Jurkat, Clone E6-1 (cell line): ENCODE data around the gene UBE2E1.
"Not testable (repeated sequence)": the region's sequence is repeated elsewhere in the genome, so short reads cannot be mapped to it uniquely, and the experiment has no call there.

ENCODE experiments used
- DNase-seq: peaks from one replicate; pipeline ENCODE4 v3.0.0-alpha.2; 2011; ENCODE audit warnings: low read depth, low spot score
- H3K4me3 ChIP-seq: 2 replicates; pipeline ENCODE4 v1.5.1; 2011; ENCODE audit warnings: mild to moderate bottlenecking, low read length, control low read depth, moderate library complexity

Gene UBE2E1

DNA sequence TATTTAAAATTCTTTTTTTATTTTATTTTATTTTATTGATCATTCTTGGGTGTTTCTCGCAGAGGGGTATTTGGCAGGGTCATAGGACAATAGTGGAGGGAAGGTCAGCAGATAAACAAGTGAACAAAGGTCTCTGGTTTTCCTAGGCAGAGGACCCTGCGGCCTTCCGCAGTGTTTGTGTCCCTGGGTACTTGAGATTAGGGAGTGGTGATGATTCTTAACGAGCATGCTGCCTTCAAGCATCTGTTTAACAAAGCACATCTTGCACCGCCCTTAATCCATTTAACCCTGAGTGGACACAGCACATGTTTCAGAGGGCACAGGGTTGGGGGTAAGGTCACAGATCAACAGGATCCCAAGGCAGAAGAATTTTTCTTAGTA, 64.9 kb downstream of the UBE2E1 start:
- H3K4me3 ChIP-seq, DNase-seq: not testable (repeated sequence)

DNA sequence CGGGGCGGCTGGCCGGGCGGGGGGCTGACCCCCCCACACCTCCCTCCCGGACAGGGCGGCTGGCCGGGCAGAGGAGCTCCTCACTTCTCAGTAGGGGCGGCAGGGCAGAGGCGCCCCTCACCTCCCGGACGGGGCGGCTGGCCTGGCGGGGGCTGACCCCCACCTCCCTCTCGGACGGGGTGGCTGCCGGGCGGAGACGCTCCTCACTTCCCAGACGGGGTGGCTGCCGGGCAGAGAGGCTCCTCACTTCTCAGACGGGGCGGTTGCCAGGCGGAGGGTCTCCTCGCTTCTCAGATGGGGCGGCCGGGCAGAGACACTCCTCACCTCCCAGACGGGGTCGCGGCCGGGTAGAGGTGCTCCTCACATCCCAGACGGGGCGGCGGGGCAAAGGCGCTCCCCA, 65.6 kb downstream of the UBE2E1 start:
- DNase-seq, H3K4me3 ChIP-seq: not testable (repeated sequence)

DNA sequence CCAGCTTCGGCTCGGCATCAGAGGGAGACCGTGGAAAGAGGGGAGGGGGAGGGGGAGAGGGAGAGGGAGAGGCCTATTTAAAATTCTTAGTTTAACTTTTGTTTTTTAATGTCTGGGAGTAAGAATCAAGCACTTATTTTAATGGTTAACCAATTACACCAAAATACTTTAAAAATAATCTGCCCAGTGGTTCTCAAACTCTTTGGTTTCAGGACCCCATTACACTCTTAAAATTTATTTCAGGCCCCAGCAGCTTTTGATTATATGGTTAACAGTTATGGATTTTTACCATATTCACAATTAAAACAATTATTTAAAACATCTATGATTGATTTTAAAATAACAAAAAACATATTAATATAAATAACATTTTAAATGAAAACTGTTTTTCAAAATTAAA, 66.6 kb downstream of the UBE2E1 start:
- no peak overlapping the region for H3K4me3 ChIP-seq
- no peak for DNase-seq

GRCh38 chr3:23873941-23874340, 68.2 kb downstream of the UBE2E1 start:
- H3K4me3 ChIP-seq: no peak overlapping the region
- DNase-seq: no peak

DNA sequence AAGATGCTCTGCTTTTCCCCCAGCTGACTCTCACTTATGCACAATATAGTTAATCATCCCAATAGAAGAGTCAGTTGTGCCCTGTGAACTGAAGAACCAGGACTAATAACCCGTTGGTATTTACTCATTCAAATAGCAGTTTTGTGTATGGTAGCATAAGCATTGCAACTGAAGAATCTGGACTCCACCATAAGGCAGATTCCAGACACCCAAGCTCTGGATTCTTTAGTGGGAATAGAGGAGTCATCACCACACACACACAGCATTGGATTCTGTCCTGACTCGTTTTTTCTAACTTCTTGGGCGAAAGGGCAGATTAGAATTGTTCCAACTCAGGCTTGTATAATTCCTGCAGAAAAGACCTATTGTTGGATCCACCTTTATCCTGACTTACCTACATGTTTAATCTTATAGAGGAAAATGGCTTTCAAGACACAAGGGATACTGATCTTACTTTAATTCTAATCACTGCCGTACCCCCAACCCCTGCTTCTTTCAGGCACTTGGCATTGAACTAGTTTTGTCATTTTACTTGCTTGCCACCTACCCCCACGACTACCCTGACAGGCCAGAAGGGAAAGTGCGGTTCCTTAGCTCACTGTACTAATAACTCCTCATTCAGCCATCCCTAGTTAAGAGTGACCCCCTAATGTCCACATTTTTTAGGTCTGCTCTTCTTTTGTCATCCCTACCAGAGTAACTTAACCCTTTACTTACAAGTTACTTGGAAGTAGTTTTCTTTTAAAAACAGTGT, 68.8 kb downstream of the UBE2E1 start:
- DNase-seq: no peak
- H3K4me3 ChIP-seq: no peak overlapping the region

DNA sequence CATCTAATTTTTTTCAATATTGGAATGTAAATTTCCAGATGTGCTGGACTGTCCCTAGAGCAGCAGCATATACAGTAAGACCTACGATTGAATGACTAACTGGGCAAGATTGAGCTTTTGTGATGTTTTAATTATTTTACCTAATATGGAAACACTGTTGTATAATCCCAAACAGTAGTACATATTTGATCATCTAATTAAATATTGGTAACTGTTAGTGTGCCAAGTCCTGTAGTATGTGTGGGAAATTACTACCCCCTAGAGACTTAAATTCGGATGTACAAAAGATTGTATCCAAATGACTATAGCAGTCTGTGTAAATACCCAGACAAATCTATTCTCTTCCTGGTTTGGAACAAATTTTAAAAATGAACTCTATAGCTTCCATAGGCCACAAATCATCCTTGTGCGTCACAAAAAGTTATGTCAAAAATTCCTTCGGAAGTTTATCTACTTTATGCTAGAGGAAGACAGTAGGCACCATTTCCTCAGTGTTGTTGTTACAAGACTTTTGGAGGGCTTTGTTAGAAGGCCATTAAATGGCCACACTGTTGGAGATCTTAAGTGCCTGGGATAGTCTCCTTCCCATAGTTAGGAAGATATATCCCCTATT, 69.5 kb downstream of the UBE2E1 start:
- H3K4me3 ChIP-seq: no peak overlapping the region
- no peak for DNase-seq

DNA sequence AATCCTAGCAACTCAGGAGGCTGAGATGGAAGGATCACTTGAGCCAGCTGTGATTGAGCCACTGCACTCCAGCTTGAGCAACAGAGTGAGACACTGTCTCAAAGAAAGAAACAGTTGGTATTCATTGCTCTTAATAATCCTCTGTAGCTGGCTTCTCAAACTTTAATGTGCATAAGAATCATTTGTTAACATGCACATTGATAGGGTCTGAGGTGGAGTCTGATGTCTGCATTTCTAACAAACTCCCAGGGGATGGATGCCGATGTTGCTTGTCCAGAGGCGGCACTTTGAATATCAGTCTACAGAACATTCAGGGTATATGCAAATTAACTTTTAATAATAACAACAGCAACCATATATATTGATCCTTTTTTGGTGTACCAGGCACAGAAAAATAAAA, 71.2 kb downstream of the UBE2E1 start:
- no peak for DNase-seq
- no peak overlapping the region for H3K4me3 ChIP-seq

DNA sequence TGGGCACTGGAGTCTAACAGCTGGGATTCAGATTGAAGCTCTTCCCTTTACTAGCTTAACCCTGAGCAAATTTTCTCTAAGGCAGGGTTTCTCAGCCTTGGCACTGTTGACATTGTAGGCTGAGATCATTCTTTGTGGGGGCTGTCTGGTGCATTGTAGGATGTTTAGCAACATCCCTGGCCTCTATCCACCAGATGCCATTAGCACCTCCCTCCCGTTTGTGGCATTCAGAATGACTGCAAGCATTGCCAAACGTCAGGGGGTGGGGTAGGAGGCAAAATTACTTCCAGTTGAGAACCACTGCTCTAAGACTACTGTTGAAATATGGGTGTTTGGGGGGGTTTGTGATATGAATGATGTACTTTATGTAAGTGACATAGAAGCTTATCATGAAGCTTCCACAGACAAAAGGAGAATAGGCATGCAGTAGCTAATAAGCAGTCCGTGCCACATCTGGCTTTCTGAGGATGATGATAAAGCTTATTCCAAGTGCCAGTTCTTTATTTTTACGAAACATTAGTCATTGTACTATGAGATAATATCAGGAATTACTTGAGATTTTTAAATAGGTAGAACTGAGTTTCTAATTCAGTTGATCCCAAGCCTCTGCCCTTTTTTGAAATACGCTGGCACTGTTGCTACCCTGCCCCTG, 71.7 kb downstream of the UBE2E1 start:
- DNase-seq: no peak
- no peak overlapping the region for H3K4me3 ChIP-seq

- no peak for DNase-seq
- no peak overlapping the region for H3K4me3 ChIP-seq
Measured at GRCh38 chr3:23879485-23879884, 73.7 kb downstream of the UBE2E1 start.

DNA sequence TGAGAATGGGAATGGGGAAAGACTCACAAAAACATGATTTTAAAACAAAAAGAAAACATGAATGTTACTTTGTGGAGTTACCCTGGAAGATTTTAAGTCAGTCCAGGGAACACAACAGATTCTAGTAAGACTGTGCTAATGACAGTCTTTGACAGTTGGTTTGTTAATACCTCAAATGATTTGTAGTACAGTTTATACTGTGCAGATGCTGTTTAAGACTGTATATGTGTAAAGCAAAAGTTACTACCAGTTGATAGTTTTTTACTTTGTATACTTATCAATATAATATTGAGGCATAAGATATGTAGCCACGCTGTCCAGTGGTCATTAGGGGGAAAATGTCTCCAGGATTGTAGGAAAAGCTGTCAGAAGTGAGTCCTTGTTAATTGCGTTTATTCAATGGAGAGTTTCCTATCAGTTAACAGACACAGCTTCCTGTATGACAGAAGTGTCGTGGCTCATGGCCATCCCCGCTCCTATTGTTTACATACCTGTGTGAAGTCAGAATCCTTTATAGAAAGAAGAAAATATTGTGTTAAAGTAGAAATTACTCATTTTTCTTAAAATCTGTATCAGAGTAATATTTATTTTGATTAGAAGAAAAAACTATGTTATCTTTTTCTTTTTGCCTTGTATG, 75.1 kb downstream of the UBE2E1 start:
- DNase-seq: no peak
- H3K4me3 ChIP-seq: no peak overlapping the region

- H3K4me3 ChIP-seq, DNase-seq: not testable (repeated sequence)
Measured at GRCh38 chr3:23881993-23882392, 76.2 kb downstream of the UBE2E1 start.

GRCh38 chr3:23882487-23882918, 76.7 kb downstream of the UBE2E1 start:
- no peak for DNase-seq
- H3K4me3 ChIP-seq: no peak overlapping the region

- H3K4me3 ChIP-seq: no peak overlapping the region
- no peak for DNase-seq
Measured at GRCh38 chr3:23884481-23884880, 78.7 kb downstream of the UBE2E1 start.

DNA sequence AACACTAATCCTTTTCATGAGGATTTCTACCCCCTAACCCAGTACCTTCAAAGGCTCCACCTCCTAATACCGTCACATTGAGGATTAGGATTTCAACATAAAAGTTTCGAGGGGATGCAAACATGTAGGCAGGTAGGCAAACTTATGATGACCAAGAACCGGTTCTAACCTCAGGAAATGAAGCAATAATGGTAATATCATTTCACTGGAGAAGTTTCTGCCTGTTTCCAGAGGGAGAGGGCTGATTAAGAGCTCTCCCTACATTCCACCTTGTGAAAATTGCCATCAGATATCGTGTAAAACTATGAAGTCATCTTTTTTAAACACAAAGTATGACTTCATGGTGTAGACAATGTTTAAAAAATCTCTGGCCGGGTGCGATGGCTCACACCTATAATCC, 79.5 kb downstream of the UBE2E1 start:
- no peak overlapping the region for H3K4me3 ChIP-seq
- no peak for DNase-seq

DNA sequence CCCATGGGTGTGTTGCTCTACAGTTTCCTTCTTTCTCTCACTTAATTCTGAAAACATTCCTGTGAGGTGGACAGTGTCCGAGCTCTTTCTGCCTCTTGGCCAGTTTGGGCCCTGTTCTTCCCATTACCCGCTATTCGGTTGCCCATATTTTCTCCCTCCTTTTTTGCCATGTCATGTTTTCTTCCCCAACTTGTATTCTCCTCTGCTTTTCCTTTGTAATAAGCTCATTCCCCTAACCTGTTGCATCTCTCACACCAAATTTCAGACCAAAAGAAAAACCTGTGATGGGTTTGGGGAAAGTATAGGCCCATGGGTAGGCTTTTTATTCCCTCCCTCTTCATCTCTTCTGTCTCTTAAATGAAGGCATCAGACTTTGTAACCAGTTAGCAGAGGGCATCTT, 80.6 kb downstream of the UBE2E1 start:
- no peak for DNase-seq

GRCh38 chr3:23888617-23889228, 83.0 kb downstream of the UBE2E1 start:
- no peak overlapping the region for H3K4me3 ChIP-seq
- DNase-seq: peak; percentile 37

More for the DNA sequence above, 80.6 kb downstream of the UBE2E1 start:
- no peak overlapping the region for H3K4me3 ChIP-seq

GRCh38 chr3:23889386-23889785, 83.6 kb downstream of the UBE2E1 start:
- no peak for DNase-seq
- no peak overlapping the region for H3K4me3 ChIP-seq

GRCh38 chr3:23889950-23890349, 84.2 kb downstream of the UBE2E1 start:
- H3K4me3 ChIP-seq: no peak overlapping the region
- DNase-seq: no peak

DNA sequence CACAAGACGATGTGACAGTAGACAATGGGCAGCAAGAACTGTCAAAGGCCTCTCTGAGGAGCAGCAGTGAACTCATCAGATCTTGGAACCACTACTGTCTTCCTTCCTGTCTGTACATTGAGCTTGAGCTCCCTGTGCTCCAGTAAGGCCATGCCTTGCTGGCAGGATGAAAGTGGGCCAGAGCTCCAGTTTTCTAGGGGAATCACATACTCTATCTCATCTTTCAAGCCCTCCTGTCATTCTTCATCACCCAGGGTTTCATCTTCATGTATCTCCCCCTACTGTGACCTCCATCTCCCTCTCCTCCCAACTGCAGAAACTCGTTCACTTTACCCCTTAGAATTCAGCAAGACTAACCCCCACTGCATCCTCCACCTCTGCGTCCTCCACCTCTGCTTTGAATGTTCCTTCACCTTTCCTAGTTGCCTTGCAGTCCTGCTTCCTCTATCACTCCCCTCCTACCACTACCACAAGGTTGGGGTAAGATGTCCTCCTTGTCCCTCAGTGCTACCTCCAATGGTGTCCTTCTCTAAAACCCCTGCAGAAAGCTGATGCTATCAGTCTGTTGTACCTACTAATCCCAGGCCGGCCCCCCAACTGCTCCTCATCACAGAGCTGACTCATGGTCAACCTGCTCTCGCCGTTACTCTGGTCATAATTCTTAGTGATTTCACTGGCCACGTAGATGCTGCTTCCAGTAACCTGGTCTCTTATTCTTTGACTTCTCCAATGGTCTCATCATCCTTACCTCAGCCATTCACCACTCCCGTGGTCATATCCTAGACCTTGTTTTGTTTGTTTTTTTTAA, 88.7 kb downstream of the UBE2E1 start:
- H3K4me3 ChIP-seq: no peak overlapping the region
- no peak for DNase-seq
